HepG2 (cell line): Measurements from ENCODE around the gene PKM. TPM values are rescaled to one million over a fixed set of nuclear protein-coding genes. Genes with fewer than 3 reads are reported as not detected.

Experiments used
- ATAC-seq: fragments of 200-7000 bp; cut with Tn5 transposase; 3 replicates; pipeline ENCODE4 v1.9.1; 2020; ENCODE audit warnings: mild to moderate bottlenecking, moderate library complexity
- BruUV-seq: library from RNA; stranded (reverse); fragments of 400-500 nt; replicated peaks from 2 replicates; lab custom pipeline; 2021; lab: Mats Ljungman, UMichigan
- CTCF ChIA-PET: fragments of 300-600 bp; formaldehyde crosslinking; extraction: SDS; loops from one replicate; lab custom pipeline; 2021; ENCODE audit warnings: low total read pairs, inconsistent platforms, low intra/inter-chr PET ratio; lab: Yijun Ruan, JAX
- POLR2A ChIA-PET: fragments of 350-600 bp; sonication (Branson Sonifier 250); formaldehyde crosslinking; loops from one replicate; lab custom pipeline; 2020; ENCODE audit warnings: antibody characterized with exemption, inconsistent platforms; lab: Yijun Ruan, JAX
- DNase-seq: peaks from one replicate; pipeline ENCODE4 v3.0.0-alpha.2; 2015; ENCODE audit warnings: low spot score
- FAIRE-seq: peaks from 3 replicates; lab custom pipeline; 2011; peaks lifted over from hg19 to GRCh38; lab: Jason Lieb, UNC
- H2AFZ ChIP-seq: one replicate; pipeline ENCODE4 v1.6.1; 2011; ENCODE audit warnings: low read length, inconsistent platforms
- H3K27ac ChIP-seq: fragments of 300-600 bp; 3 replicates; pipeline ENCODE4 v1.8.0; 2011; ENCODE audit warnings: mixed run types, mild to moderate bottlenecking, mixed read lengths, low read length, inconsistent platforms; ENCODE audit not compliant: insufficient read depth; ENCODE audit errors: extremely low read length
- H3K27me3 ChIP-seq, 2 experiments: fragments of 200-600 bp in 1 of 2; 2 replicates in 1 of 2; 3 replicates in 1 of 2; pipeline versions ENCODE4 v1.6.0 to v1.8.0; 2011; ENCODE audit warnings: low read length in 2 of 2, mild to moderate bottlenecking in 2 of 2, moderate library complexity in 2 of 2, inconsistent platforms in 1 of 2; ENCODE audit not compliant: insufficient read depth in 2 of 2, control insufficient read depth in 1 of 2
- H3K36me3 ChIP-seq, 2 experiments: fragments of 200-600 bp in 1 of 2; replicated peaks in 1 of 2; 2 replicates in 1 of 2; 3 replicates in 1 of 2; pipeline versions ENCODE4 v1.5.1 to v1.8.0; 2011; ENCODE audit warnings: low read length in 2 of 2, inconsistent platforms in 1 of 2; ENCODE audit not compliant: insufficient read depth in 2 of 2, control insufficient read depth in 1 of 2
- H3K4me1 ChIP-seq: 2 replicates; pipeline ENCODE4 v1.5.1; 2012; ENCODE audit warnings: low read length, inconsistent platforms; ENCODE audit not compliant: insufficient read depth
- H3K4me2 ChIP-seq: 2 replicates; pipeline ENCODE4 v1.6.0; 2011; ENCODE audit warnings: low read depth, low read length, inconsistent platforms
- H3K4me3 ChIP-seq, 3 experiments: fragments of 200-600 bp in 1 of 3; sonication (generic), shearing (Covaris generic) in 1 of 3; replicated peaks in 1 of 3; 2 replicates each; pipeline ENCODE4 v1.5.1; 2011 to 2016; ENCODE audit warnings: low read length in 3 of 3, inconsistent platforms in 2 of 3, low read depth in 2 of 3, mild to moderate bottlenecking in 2 of 3, control low read depth in 1 of 3, mixed read lengths in 1 of 3; ENCODE audit not compliant: insufficient read depth in 1 of 3
- H3K79me2 ChIP-seq: one replicate; pipeline ENCODE4 v1.6.1; 2011; ENCODE audit warnings: low read length, inconsistent platforms; ENCODE audit not compliant: insufficient read depth
- H3K9ac ChIP-seq: 2 replicates; pipeline ENCODE4 v1.6.0; 2011; ENCODE audit warnings: mild to moderate bottlenecking, low read depth, low read length, inconsistent platforms; ENCODE audit not compliant: insufficient read depth
- H3K9me3 ChIP-seq: 2 replicates; pipeline ENCODE4 v1.5.1; 2012; ENCODE audit warnings: mild to moderate bottlenecking, low read length
- H4K20me1 ChIP-seq: 2 replicates; pipeline ENCODE4 v1.6.0; 2011; ENCODE audit warnings: inconsistent platforms, mild to moderate bottlenecking, low read length, moderate library complexity; ENCODE audit not compliant: insufficient read depth
- CENPT ChIP-seq: sonication (generic); formaldehyde crosslinking; IDR thresholded peaks from 2 replicates; pipeline ENCODE4 v1.8.0; 2022; ENCODE audit warnings: low read depth, mild to moderate bottlenecking, moderate library complexity, missing genetic modification reagents
- MBD4 ChIP-seq: IDR thresholded peaks from 2 replicates; pipeline ENCODE4 v1.6.1; 2012; ENCODE audit warnings: low read length, inconsistent platforms, borderline replicate concordance
- SNRNP70 ChIP-seq: fragments of 200-400 bp; formaldehyde crosslinking; IDR thresholded peaks from 2 replicates; pipeline ENCODE4 v1.6.1; 2017; ENCODE audit warnings: mild to moderate bottlenecking, low read depth, low read length, moderate library complexity
- SP5 ChIP-seq: IDR thresholded peaks from 2 replicates; pipeline ENCODE4 v1.6.1; 2016; ENCODE audit warnings: low read depth, borderline replicate concordance
- TFAP4 ChIP-seq: sonication (generic); IDR thresholded peaks from 2 replicates; pipeline ENCODE4 v1.6.1; 2016; ENCODE audit warnings: low read depth, borderline replicate concordance
- ZFP1 ChIP-seq: IDR thresholded peaks from 2 replicates; pipeline ENCODE4 v1.6.1; 2016
- ZNF142 ChIP-seq: sonication (generic); formaldehyde crosslinking; IDR thresholded peaks from 2 replicates; pipeline ENCODE4 v1.4.0; 2020; ENCODE audit warnings: missing genetic modification reagents
- ZNF598 ChIP-seq: sonication (generic); formaldehyde crosslinking; IDR thresholded peaks from 2 replicates; pipeline ENCODE4 v1.5.1; 2020; ENCODE audit warnings: mild to moderate bottlenecking, missing genetic modification reagents, borderline replicate concordance
- ZNF788 ChIP-seq: sonication (generic); formaldehyde crosslinking; IDR thresholded peaks from 2 replicates; pipeline ENCODE4 v1.5.0; 2020; ENCODE audit warnings: mild to moderate bottlenecking, missing genetic modification reagents, borderline replicate concordance
- WGBS: methylation state at CpG from one replicate; pipeline ENCODE4 v1.1.6; 2017; ENCODE audit warnings: low lambda C conversion rate; 5-methylcytosine and 5-hydroxymethylcytosine counted together
- in situ Hi-C: cut with HindIII; loops from 2 replicates; pipeline ENCODE4 v1.10.0; 2017; ENCODE audit warnings: low pct_unique_long_range_greater_than_20kb; ENCODE audit not compliant: extremely low pct_ligation_motif_present
- intact Hi-C: fragments of 100-400 bp; cut with micrococcal nuclease; formaldehyde crosslinking; loops from one replicate; pipeline ENCODE4 v1.10.0; 2022; ENCODE audit not compliant: unreplicated experiment
- polyA plus RNA-seq, 8 experiments: library from polyadenylated mRNA; depleted of rRNA in 3 of 8; stranded (reverse) in 7 of 8; unstranded in 1 of 8; fragments of >200 nt; fragmentation: Illumina TruSeq in 4 of 8; extraction: Trizol in 4 of 8; gene quantifications; 2 replicates each; pipeline versions ENCODE4 v1.2.1 to v1.2.3, GENCODE V29; 2011 to 2016; ENCODE audit warnings: low read depth in 4 of 8, missing spikeins in 1 of 8, mixed read lengths in 1 of 8; ENCODE audit not compliant: insufficient read depth in 1 of 8
- total RNA-seq, 5 experiments: library from RNA; depleted of rRNA; stranded (reverse); fragments of >200 nt; fragmentation: Illumina TruSeq; extraction: Trizol; gene quantifications; 2 replicates each; pipeline ENCODE4 v1.2.3, GENCODE V29; 2016; ENCODE audit warnings: low read depth in 1 of 5
- TF ChIP-seq, protein P1 (sequence below): sonication (generic); formaldehyde crosslinking; IDR thresholded peaks from 2 replicates; pipeline ENCODE4 v1.5.0; 2020; ENCODE audit warnings: missing genetic modification reagents

The PKM gene
- total and polyA plus RNA-seq, 2 of the 13 experiments (the other 11 are each of a cell fraction or from before 2014, with no cell fraction given), result 488 to 780 TPM

DNA sequence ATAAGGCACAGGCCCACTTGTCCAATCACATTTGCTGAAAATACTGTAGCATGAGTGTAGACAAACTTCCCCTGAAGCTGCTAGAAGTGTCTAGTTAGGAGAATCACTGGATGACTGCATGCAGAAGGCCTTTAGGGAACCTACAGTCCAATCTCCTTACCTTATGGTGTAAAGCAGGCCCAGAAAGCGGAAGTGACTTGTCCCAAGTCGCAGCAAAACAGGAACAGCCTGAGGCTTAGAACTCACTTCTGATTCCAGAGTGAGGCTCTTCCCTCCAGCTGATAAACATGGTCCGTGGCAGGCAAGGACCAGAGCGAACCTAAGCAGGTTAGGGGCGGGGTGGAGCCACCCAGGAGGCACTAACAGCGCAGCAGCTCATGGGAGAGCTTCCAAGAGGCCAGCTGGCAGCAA lies 35.9 kb downstream of the PKM start:
- no peak for ATAC-seq
- no peak for DNase-seq
- ChIA-PET POLR2A (no interaction called here), CTCF (no interaction called here)
- in situ Hi-C loops, result no loop called here
- H4K20me1 ChIP-seq, result peaks cover 23% of the 10 kb centered on the region
- peaks cover 28% of the 10 kb centered on the region for H3K4me1 ChIP-seq
- H3K27me3 ChIP-seq, result peaks cover 6 to 11% of the 10 kb centered on the region in 2 experiments; a peak in 3 of 5 replicates
- H3K4me3 ChIP-seq, result no peak overlapping the region
- H3K27ac ChIP-seq, result no peak overlapping the region
- no TSS peak for BruUV-seq
- H3K9me3 ChIP-seq, result no peaks in the 10 kb centered on the region
- no peak overlapping the region for H3K9ac ChIP-seq
- peaks cover 5 to 15% of the 10 kb centered on the region in 2 experiments; a peak in 4 of 5 replicates for H3K36me3 ChIP-seq
- no peak overlapping the region for H3K4me2 ChIP-seq
- intact Hi-C loops, result no loop called here
- H3K79me2 ChIP-seq, result no peaks in the 10 kb centered on the region
- FAIRE-seq, result no peak
- WGBS, result 0% methylated on average over 1 of the region's 6 CpGs
- no peak overlapping the region for H2AFZ ChIP-seq
- no peak for TF ChIP-seq CENPT (CRISPR knock-in tag)
- no peak for TF ChIP-seq ZNF142
- no peak for TF ChIP-seq SP5
- TF ChIP-seq ZFP1, result no peak
- TF ChIP-seq MBD4, result no peak
- TF ChIP-seq SNRNP70, result no peak
- no peak for TF ChIP-seq TFAP4
- no peak for TF ChIP-seq ZNF598
- TF ChIP-seq ZNF788, result no peak
- TF ChIP-seq, protein P1, sequence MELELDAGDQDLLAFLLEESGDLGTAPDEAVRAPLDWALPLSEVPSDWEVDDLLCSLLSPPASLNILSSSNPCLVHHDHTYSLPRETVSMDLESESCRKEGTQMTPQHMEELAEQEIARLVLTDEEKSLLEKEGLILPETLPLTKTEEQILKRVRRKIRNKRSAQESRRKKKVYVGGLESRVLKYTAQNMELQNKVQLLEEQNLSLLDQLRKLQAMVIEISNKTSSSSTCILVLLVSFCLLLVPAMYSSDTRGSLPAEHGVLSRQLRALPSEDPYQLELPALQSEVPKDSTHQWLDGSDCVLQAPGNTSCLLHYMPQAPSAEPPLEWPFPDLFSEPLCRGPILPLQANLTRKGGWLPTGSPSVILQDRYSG, result no peak
